Type B pancreatic cell (in vitro differentiated cells): ENCODE data around the gene PDCD7. TPM values are rescaled to one million over a fixed set of nuclear protein-coding genes. Genes with fewer than 3 reads are reported as not detected.
"Not testable (repeated sequence)": the region's sequence is repeated elsewhere in the genome, so short reads cannot be mapped to it uniquely, and the experiment has no call there.

Experiments used
- DNase-seq: peaks from one replicate; pipeline ENCODE4 v3.0.0; 2021; ENCODE audit warnings: mixed read lengths; ENCODE audit not compliant: unreplicated experiment; ENCODE audit errors: extremely low spot score
- H3K27ac Mint-ChIP-seq: 2 replicates; pipeline ENCODE4 v1.8.0; 2021; ENCODE audit warnings: mild to moderate bottlenecking, mixed read lengths
- H3K27me3 Mint-ChIP-seq: 2 replicates; pipeline ENCODE4 v1.8.0; 2021; ENCODE audit warnings: mixed read lengths
- H3K36me3 Mint-ChIP-seq: 2 replicates; pipeline ENCODE4 v1.8.0; 2021; ENCODE audit warnings: mixed read lengths
- H3K4me1 Mint-ChIP-seq: one replicate; pipeline ENCODE4 v1.8.0; 2021; ENCODE audit warnings: mixed read lengths; ENCODE audit not compliant: unreplicated experiment
- H3K4me3 Mint-ChIP-seq: 2 replicates; pipeline ENCODE4 v1.8.0; 2021; ENCODE audit warnings: mild to moderate bottlenecking, mixed read lengths
- H3K9me3 Mint-ChIP-seq: 2 replicates; pipeline ENCODE4 v1.8.0; 2021; ENCODE audit warnings: mixed read lengths
- total RNA-seq: library from RNA; stranded (reverse); gene quantifications from 2 replicates; pipeline ENCODE4 v1.2.1, GENCODE V29; 2021; ENCODE audit warnings: low replicate concordance
- TF ChIP-seq, protein P1 (sequence below): fragments of 200-600 bp; sonication (generic); conservative IDR thresholded peaks from 2 replicates; pipeline ENCODE4 v1.5.0; 2021; ENCODE audit warnings: antibody characterized with exemption, mild to moderate bottlenecking

PDCD7 gene
- total RNA-seq, 1 donor from 2014 or later: 38.9 TPM

DNA sequence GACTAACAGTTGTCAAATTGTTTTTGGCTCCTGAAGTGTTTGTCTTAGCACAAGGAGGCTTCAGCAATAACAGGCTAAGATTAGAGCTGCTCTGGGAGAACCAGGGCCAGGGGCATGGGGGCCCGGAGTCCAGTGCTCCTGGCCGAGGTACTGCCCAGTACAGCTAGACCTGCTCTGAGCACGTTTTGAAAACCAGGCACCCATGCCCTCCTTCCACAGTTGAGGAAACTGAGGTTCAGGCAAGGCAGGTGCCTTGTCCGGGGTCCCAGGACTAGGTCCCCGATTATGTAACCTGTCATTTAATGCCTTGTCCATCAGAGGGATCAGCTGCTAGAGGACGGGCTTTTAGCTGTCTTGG lies 37.9 kb downstream of the PDCD7 start:
- peaks cover 6% of the 10 kb centered on the region for H3K4me1 Mint-ChIP-seq
- no peak overlapping the region for H3K27ac Mint-ChIP-seq
- TF ChIP-seq, protein P1, sequence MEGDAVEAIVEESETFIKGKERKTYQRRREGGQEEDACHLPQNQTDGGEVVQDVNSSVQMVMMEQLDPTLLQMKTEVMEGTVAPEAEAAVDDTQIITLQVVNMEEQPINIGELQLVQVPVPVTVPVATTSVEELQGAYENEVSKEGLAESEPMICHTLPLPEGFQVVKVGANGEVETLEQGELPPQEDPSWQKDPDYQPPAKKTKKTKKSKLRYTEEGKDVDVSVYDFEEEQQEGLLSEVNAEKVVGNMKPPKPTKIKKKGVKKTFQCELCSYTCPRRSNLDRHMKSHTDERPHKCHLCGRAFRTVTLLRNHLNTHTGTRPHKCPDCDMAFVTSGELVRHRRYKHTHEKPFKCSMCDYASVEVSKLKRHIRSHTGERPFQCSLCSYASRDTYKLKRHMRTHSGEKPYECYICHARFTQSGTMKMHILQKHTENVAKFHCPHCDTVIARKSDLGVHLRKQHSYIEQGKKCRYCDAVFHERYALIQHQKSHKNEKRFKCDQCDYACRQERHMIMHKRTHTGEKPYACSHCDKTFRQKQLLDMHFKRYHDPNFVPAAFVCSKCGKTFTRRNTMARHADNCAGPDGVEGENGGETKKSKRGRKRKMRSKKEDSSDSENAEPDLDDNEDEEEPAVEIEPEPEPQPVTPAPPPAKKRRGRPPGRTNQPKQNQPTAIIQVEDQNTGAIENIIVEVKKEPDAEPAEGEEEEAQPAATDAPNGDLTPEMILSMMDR: no peak
- no peaks in the 10 kb centered on the region for H3K27me3 Mint-ChIP-seq
- H3K36me3 Mint-ChIP-seq: peaks cover 15% of the 10 kb centered on the region
- H3K9me3 Mint-ChIP-seq: no peaks in the 10 kb centered on the region
- no peak for DNase-seq
- H3K4me3 Mint-ChIP-seq: no peak overlapping the region

GRCh38 chr15:65095011-65095746 lies 38.4 kb downstream of the PDCD7 start:
- Mint-ChIP-seq H3K4me3 (no peak overlapping the region), H3K27ac (no peak overlapping the region), H3K4me1 (peaks cover 6% of the 10 kb centered on the region), H3K36me3 (peaks cover 11% of the 10 kb centered on the region), H3K27me3 (no peaks in the 10 kb centered on the region), H3K9me3 (no peaks in the 10 kb centered on the region)
- TF ChIP-seq, protein P1: no peak
- no peak for DNase-seq

- H3K9me3 Mint-ChIP-seq: no peaks in the 10 kb centered on the region
- TF ChIP-seq, protein P1: no peak
- H3K27me3 Mint-ChIP-seq: no peaks in the 10 kb centered on the region
- peaks cover 7% of the 10 kb centered on the region for H3K4me1 Mint-ChIP-seq
- H3K36me3 Mint-ChIP-seq: peaks cover 11% of the 10 kb centered on the region
- H3K27ac Mint-ChIP-seq: no peak overlapping the region
- no peak overlapping the region for H3K4me3 Mint-ChIP-seq
- no peak for DNase-seq
These were observed 39.2 kb downstream of the PDCD7 start for GRCh38 chr15:65094294-65094995.

DNA sequence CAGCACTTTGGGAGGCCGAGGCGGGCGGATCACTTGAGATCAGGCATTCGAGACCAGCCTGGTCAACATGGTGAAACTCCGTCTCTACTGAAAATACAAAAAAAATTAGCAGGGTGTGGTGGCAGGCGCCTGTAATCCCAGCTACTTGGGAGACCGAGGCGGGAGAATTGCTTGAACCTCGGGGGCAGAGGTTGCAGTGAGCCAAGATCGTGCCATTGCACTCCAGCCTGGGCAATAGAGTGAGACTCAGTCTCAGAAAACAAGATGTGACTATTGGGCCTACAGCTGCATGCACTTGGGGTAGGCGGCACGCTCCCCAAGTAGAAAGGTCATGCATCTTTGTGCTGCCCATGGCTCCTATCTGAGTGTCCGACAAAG lies 39.8 kb downstream of the PDCD7 start:
- H3K36me3 Mint-ChIP-seq, H3K27me3 Mint-ChIP-seq, H3K4me3 Mint-ChIP-seq, DNase-seq, H3K27ac Mint-ChIP-seq, H3K9me3 Mint-ChIP-seq: not testable (repeated sequence)
- H3K4me1 Mint-ChIP-seq: peaks cover 13% of the 10 kb centered on the region

- DNase-seq: no peak
- no peak overlapping the region for H3K4me3 Mint-ChIP-seq
- peaks cover 2% of the 10 kb centered on the region for H3K36me3 Mint-ChIP-seq
- TF ChIP-seq, protein P1: no peak
- no peak overlapping the region for H3K27ac Mint-ChIP-seq
- peaks cover 15% of the 10 kb centered on the region for H3K4me1 Mint-ChIP-seq
- no peaks in the 10 kb centered on the region for H3K27me3 Mint-ChIP-seq
- H3K9me3 Mint-ChIP-seq: no peaks in the 10 kb centered on the region
These were observed 40.5 kb downstream of the PDCD7 start for GRCh38 chr15:65092911-65093792.
